Measurements from ENCODE around the gene TULP1.

DNA sequence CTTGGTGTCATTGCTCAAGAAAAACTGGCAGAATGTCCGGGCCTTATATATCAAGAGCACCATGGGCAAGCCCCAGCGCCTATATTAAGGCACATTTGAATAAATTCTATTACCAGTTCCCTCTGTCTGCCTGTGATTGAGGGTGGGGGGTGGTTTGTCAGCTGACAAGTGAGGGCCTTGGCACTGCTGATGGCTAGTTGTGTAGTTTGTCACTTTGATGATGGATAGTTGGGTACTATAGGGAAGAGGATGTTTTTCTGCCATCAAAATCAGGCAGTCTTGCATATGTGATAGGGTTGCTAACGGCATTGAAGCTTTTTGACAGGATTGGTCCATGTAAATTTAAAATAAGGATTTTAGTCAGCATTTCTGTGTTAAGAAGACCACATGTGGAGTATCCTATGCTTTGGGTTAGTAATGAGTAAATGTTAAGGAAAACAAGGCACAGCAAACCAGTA is 42.0 kb downstream of the TULP1 start:
- no peak; the same call in 1 of the 2 replicates for TF ChIP-seq POLR2AphosphoS5 (IDR thresholded peaks at IDR 0.05; ENCODE audit: low read depth, low read length)
- TF ChIP-seq, protein P1, sequence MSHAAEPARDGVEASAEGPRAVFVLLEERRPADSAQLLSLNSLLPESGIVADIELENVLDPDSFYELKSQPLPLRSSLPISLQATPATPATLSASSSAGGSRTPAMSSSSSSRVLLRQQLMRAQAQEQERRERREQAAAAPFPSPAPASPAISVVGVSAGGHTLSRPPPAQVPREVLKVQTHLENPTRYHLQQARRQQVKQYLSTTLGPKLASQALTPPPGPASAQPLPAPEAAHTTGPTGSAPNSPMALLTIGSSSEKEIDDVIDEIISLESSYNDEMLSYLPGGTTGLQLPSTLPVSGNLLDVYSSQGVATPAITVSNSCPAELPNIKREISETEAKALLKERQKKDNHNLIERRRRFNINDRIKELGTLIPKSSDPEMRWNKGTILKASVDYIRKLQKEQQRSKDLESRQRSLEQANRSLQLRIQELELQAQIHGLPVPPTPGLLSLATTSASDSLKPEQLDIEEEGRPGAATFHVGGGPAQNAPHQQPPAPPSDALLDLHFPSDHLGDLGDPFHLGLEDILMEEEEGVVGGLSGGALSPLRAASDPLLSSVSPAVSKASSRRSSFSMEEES (CRISPR knock-in tag; IDR thresholded peaks at IDR 0.05): no peak
- TF ChIP-seq EP300 (IDR thresholded peaks at IDR 0.05; ENCODE audit: low read depth in 2 of 2, low read length in 2 of 2): no peak
- no peak for TF ChIP-seq EP300 (CRISPR knock-in tag; IDR thresholded peaks at IDR 0.05; ENCODE audit: borderline replicate concordance)
- TF ChIP-seq, protein P2, sequence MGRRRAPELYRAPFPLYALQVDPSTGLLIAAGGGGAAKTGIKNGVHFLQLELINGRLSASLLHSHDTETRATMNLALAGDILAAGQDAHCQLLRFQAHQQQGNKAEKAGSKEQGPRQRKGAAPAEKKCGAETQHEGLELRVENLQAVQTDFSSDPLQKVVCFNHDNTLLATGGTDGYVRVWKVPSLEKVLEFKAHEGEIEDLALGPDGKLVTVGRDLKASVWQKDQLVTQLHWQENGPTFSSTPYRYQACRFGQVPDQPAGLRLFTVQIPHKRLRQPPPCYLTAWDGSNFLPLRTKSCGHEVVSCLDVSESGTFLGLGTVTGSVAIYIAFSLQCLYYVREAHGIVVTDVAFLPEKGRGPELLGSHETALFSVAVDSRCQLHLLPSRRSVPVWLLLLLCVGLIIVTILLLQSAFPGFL (CRISPR knock-in tag; IDR thresholded peaks at IDR 0.05): no peak
- no peak for TF ChIP-seq IKZF4 (CRISPR knock-in tag; IDR thresholded peaks at IDR 0.05; ENCODE audit: borderline replicate concordance, low read depth, not compliant biosample characterization)
- TF ChIP-seq, protein P3, sequence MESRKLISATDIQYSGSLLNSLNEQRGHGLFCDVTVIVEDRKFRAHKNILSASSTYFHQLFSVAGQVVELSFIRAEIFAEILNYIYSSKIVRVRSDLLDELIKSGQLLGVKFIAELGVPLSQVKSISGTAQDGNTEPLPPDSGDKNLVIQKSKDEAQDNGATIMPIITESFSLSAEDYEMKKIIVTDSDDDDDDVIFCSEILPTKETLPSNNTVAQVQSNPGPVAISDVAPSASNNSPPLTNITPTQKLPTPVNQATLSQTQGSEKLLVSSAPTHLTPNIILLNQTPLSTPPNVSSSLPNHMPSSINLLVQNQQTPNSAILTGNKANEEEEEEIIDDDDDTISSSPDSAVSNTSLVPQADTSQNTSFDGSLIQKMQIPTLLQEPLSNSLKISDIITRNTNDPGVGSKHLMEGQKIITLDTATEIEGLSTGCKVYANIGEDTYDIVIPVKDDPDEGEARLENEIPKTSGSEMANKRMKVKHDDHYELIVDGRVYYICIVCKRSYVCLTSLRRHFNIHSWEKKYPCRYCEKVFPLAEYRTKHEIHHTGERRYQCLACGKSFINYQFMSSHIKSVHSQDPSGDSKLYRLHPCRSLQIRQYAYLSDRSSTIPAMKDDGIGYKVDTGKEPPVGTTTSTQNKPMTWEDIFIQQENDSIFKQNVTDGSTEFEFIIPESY (CRISPR knock-in tag; IDR thresholded peaks at IDR 0.05): no peak
- no peak for TF ChIP-seq EHMT2 (IDR thresholded peaks at IDR 0.05; ENCODE audit: borderline replicate concordance, low read depth, low read length)
- no peak for TF ChIP-seq ZNF747 (CRISPR knock-in tag; IDR thresholded peaks at IDR 0.05; ENCODE audit: borderline replicate concordance)
- TF ChIP-seq, protein P4, sequence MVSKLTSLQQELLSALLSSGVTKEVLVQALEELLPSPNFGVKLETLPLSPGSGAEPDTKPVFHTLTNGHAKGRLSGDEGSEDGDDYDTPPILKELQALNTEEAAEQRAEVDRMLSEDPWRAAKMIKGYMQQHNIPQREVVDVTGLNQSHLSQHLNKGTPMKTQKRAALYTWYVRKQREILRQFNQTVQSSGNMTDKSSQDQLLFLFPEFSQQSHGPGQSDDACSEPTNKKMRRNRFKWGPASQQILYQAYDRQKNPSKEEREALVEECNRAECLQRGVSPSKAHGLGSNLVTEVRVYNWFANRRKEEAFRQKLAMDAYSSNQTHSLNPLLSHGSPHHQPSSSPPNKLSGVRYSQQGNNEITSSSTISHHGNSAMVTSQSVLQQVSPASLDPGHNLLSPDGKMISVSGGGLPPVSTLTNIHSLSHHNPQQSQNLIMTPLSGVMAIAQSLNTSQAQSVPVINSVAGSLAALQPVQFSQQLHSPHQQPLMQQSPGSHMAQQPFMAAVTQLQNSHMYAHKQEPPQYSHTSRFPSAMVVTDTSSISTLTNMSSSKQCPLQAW (CRISPR knock-in tag; IDR thresholded peaks at IDR 0.05): no peak
- TF ChIP-seq GPN1 (CRISPR knock-in tag; IDR thresholded peaks at IDR 0.05; ENCODE audit: borderline replicate concordance): no peak
